Measurements from ENCODE around the gene RNF214. TPM values are rescaled to one million over a fixed set of nuclear protein-coding genes. Genes with fewer than 3 reads are reported as not detected.
A peak's percentile ranks its signal among the peaks of the same experiment; 100 is the strongest.

Gene RNF214
- total RNA-seq, 2 experiments from 2014 or later, result 16.6 to 17.3 TPM

GRCh38 chr11:117295438-117296137 lies 63.1 kb downstream of the RNF214 start:
- Mint-ChIP-seq H3K36me3 (no peaks in the 10 kb centered on the region), H3K27ac (no peak overlapping the region), H3K4me1 (no peaks in the 10 kb centered on the region), H3K27me3 (no peaks in the 10 kb centered on the region), H3K4me3 (no peak overlapping the region), H3K9me3 (no peaks in the 10 kb centered on the region)
- no peak for DNase-seq

- Mint-ChIP-seq H3K4me3 (no peak overlapping the region), H3K36me3 (no peaks in the 10 kb centered on the region), H3K9me3 (no peaks in the 10 kb centered on the region), H3K27me3 (no peaks in the 10 kb centered on the region), H3K4me1 (no peaks in the 10 kb centered on the region), H3K27ac (no peak overlapping the region)
- no peak for DNase-seq
Observed at GRCh38 chr11:117296881-117297280, 64.4 kb downstream of the RNF214 start.

- H3K36me3 Mint-ChIP-seq, result no peaks in the 10 kb centered on the region
- H3K4me3 Mint-ChIP-seq, result no peak overlapping the region
- no peaks in the 10 kb centered on the region for H3K27me3 Mint-ChIP-seq
- no peak for DNase-seq
- no peak overlapping the region for H3K27ac Mint-ChIP-seq
- H3K4me1 Mint-ChIP-seq, result no peaks in the 10 kb centered on the region
- no peaks in the 10 kb centered on the region for H3K9me3 Mint-ChIP-seq
Observed at GRCh38 chr11:117298195-117298594, 65.7 kb downstream of the RNF214 start.

GRCh38 chr11:117299351-117300282 lies 67.1 kb downstream of the RNF214 start:
- Mint-ChIP-seq H3K27ac (no peak overlapping the region), H3K4me1 (no peaks in the 10 kb centered on the region), H3K27me3 (no peaks in the 10 kb centered on the region), H3K4me3 (no peak overlapping the region), H3K9me3 (no peaks in the 10 kb centered on the region), H3K36me3 (no peaks in the 10 kb centered on the region)
- DNase-seq, result no peak

GRCh38 chr11:117300283-117300663 lies 67.8 kb downstream of the RNF214 start:
- no peaks in the 10 kb centered on the region for H3K9me3 Mint-ChIP-seq
- no peak for DNase-seq
- no peaks in the 10 kb centered on the region for H3K36me3 Mint-ChIP-seq
- no peaks in the 10 kb centered on the region for H3K4me1 Mint-ChIP-seq
- H3K27ac Mint-ChIP-seq, result no peak overlapping the region
- no peak overlapping the region for H3K4me3 Mint-ChIP-seq
- no peaks in the 10 kb centered on the region for H3K27me3 Mint-ChIP-seq

GRCh38 chr11:117300773-117301172 lies 68.3 kb downstream of the RNF214 start:
- DNase-seq, result no peak
- Mint-ChIP-seq H3K4me3 (no peak overlapping the region), H3K4me1 (no peaks in the 10 kb centered on the region), H3K27ac (no peak overlapping the region), H3K9me3 (no peaks in the 10 kb centered on the region), H3K36me3 (no peaks in the 10 kb centered on the region), H3K27me3 (no peaks in the 10 kb centered on the region)

- Mint-ChIP-seq H3K27me3 (no peaks in the 10 kb centered on the region), H3K4me1 (no peaks in the 10 kb centered on the region), H3K27ac (no peak overlapping the region), H3K9me3 (no peaks in the 10 kb centered on the region), H3K36me3 (no peaks in the 10 kb centered on the region), H3K4me3 (no peak overlapping the region)
- DNase-seq, result no peak
Observed at GRCh38 chr11:117302228-117302627, 69.8 kb downstream of the RNF214 start.

GRCh38 chr11:117303101-117303500 lies 70.6 kb downstream of the RNF214 start:
- Mint-ChIP-seq H3K4me1 (no peaks in the 10 kb centered on the region), H3K4me3 (no peak overlapping the region), H3K36me3 (no peaks in the 10 kb centered on the region), H3K27me3 (no peaks in the 10 kb centered on the region), H3K9me3 (no peaks in the 10 kb centered on the region), H3K27ac (no peak overlapping the region)
- no peak for DNase-seq

GRCh38 chr11:117303646-117304315 lies 71.3 kb downstream of the RNF214 start:
- Mint-ChIP-seq H3K36me3 (no peaks in the 10 kb centered on the region), H3K9me3 (no peaks in the 10 kb centered on the region), H3K4me1 (no peaks in the 10 kb centered on the region), H3K27ac (no peak overlapping the region), H3K27me3 (no peaks in the 10 kb centered on the region), H3K4me3 (no peak overlapping the region)
- no peak for DNase-seq

- Mint-ChIP-seq H3K27me3 (no peaks in the 10 kb centered on the region), H3K9me3 (no peaks in the 10 kb centered on the region), H3K36me3 (no peaks in the 10 kb centered on the region), H3K27ac (no peak overlapping the region), H3K4me3 (no peak overlapping the region), H3K4me1 (no peaks in the 10 kb centered on the region)
- no peak for DNase-seq
Observed at GRCh38 chr11:117305145-117305544, 72.7 kb downstream of the RNF214 start.

GRCh38 chr11:117309310-117309709 lies 76.8 kb downstream of the RNF214 start:
- H3K27me3 Mint-ChIP-seq, result peaks cover 12% of the 10 kb centered on the region
- no peak overlapping the region for H3K27ac Mint-ChIP-seq
- no peaks in the 10 kb centered on the region for H3K36me3 Mint-ChIP-seq
- no peaks in the 10 kb centered on the region for H3K9me3 Mint-ChIP-seq
- no peak for DNase-seq
- no peak overlapping the region for H3K4me3 Mint-ChIP-seq
- peaks cover under 1% of the 10 kb centered on the region for H3K4me1 Mint-ChIP-seq

GRCh38 chr11:117313091-117313490 lies 80.6 kb downstream of the RNF214 start:
- H3K4me1 Mint-ChIP-seq, result peaks cover 5% of the 10 kb centered on the region
- H3K4me3 Mint-ChIP-seq, result no peak overlapping the region
- no peaks in the 10 kb centered on the region for H3K9me3 Mint-ChIP-seq

GRCh38 chr11:117313828-117314768 lies 81.6 kb downstream of the RNF214 start:
- peaks cover 41% of the 10 kb centered on the region for H3K27me3 Mint-ChIP-seq
- peak overlapping the region; percentile 16 for H3K4me3 Mint-ChIP-seq
- peaks cover 5% of the 10 kb centered on the region for H3K4me1 Mint-ChIP-seq
- DNase-seq, result no peak
- no peak overlapping the region for H3K27ac Mint-ChIP-seq
- H3K9me3 Mint-ChIP-seq, result no peaks in the 10 kb centered on the region
- no peaks in the 10 kb centered on the region for H3K36me3 Mint-ChIP-seq

More at GRCh38 chr11:117313091-117313490, 80.6 kb downstream of the RNF214 start:
- DNase-seq, result no peak
- Mint-ChIP-seq H3K36me3 (no peaks in the 10 kb centered on the region), H3K27me3 (peaks cover 41% of the 10 kb centered on the region), H3K27ac (no peak overlapping the region)

- Mint-ChIP-seq H3K36me3 (no peaks in the 10 kb centered on the region), H3K27ac (no peak overlapping the region), H3K9me3 (no peaks in the 10 kb centered on the region), H3K4me3 (peak overlapping the region; percentile 43), H3K27me3 (peaks cover 41% of the 10 kb centered on the region), H3K4me1 (peaks cover 5% of the 10 kb centered on the region)
- no peak for DNase-seq
Observed at GRCh38 chr11:117314840-117315239, 82.4 kb downstream of the RNF214 start.
